Brain pericyte (primary cell): ENCODE results near the gene FYCO1.

Experiments
- DNase-seq: peaks from one replicate; pipeline ENCODE4 v3.0.0-alpha.2; 2012; ENCODE audit warnings: low read depth, low spot score

FYCO1 gene

DNA sequence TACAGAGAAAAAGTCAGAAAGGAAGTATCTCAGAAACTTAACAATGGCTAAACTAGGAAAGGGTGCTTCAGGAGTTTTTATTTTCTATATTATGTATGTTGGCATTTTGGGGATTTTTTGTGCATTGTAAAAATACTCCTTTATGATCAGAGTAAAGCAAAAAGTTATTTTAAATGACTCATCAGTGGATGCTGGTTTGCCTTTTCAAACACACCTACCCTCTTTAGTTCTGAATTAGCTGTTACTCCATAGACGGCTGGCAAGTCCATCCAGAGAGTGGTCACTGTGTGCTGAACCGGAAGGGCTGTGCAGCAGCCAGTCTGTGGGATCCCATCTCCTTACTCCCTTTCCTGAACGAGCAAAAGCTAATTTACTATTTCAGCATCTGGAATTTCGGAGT is 108.3 kb downstream of the FYCO1 start:
- DNase-seq = no peak

DNA sequence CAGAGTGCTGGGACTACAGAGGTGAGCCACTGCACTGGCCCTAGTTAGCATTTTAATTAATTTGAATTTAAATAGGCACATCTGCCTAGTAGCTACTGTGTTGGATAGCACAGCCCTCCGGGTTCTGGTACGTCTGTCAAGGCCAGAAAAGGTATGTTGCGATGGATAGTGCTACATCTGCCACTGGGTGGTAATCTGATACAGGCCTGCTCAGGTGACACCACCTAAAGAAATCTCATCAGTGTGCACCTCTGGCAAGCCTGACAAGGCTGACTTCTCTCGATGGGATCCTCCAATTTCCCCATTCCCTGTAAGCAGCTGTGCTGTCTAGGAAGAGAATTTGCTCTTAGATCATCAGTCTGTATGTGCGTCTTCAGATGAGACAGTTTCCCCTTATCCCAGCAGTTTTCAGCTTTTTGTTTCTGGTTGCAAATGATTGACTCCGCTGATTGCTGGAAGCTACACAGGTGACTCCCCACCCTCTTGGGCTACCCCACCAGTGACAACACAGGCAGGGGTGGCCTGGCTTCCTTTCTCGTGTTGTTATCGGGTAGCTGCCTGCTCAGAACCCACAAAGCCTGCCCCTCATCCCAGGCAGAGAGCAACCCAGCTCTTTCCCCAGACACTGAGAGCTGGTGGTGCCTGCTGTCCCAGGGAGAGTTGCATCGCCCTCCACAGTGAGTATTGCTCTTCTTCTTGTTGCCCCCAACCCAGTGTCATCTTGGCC is 109.5 kb downstream of the FYCO1 start, which contains the start of gene CCR9:
Gene CCR9, plus strand, starts transcription at position 565 of the 727 bp plus-strand sequence. CDS start 8,391 bp downstream, outside the sequence.
- no peak for DNase-seq

DNA sequence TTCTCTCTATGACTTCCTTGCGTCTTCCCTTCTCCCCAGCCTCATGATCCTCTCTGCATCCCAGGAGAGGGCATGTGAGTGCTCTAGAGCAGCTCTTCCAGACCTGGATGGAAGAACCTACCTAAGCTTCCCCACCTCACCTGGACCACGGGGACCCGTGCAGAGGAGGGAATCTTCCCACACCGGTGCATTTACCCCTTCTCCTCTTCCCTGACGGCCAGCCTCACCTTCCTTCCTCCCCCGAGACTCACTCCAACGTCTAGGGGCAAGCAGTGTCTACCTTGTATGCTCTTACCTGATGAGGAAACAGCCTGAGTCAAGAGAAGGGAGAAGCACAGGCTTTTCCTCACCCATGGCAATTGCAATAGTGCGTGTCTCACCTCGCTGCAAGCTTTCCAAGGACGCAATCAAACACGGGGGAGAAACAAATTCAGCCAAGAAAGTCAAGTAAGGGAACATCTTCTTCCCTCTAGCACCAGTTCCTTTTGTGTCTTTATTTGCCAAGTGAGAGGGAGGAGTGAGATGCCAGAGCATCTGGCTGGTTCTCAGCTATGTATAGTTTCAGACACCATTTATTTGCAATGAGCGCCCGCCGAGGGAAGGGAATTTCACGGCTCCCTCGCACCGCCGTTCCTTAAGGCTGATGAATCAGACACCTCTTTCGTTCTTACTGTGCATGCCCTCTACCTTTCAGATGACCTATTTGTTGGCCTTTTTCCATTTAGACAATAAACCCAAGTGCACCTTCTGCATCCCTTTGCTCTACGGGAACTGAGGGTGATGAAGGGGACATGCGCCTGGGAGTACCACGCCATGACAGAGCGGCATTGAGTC is 111.0 kb downstream of the FYCO1 start:
- no peak for DNase-seq

DNA sequence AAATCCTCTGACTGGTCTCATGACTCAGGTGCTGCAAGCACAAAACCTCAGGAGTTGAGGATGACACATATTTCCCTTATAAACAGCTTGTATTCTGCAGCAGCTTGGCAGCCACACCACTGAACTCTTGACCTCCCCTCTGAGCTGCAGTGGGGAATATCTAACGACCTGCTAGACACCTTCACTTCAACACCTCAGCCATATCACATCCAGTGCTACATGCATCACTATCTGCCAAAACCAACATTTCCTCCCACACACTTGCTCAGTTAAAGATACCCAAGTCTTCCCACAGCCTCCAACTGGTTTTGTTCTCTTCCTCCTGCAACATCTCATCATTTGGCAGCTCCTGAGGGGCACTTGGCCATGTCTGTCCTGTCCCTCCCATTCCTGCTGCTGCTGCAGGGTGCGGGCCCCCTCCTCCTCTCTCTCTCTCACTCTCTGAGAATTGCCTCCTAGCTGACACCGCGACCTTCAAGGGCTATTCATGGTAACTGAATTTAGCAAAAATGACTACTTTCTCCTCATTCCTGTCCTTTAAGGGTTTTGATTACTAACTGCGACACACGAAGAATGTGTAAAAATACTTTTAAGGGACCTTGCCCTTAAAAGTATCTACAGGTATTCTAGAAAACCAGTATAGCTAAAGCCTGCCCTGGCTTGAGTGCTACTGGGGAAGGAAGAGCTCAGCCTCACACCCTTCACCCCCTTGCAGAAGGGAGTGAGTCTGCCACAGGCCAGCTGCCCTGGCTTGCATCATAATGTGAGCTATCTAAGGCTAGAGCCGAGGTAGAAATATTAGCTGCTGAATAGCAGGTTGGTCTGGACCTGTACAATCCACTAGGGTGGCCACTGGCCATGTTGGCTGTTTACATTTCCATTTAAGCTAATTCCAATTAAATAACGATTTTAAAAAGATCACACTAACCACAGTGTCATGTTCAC is 114.3 kb downstream of the FYCO1 start:
- no peak for DNase-seq

DNA sequence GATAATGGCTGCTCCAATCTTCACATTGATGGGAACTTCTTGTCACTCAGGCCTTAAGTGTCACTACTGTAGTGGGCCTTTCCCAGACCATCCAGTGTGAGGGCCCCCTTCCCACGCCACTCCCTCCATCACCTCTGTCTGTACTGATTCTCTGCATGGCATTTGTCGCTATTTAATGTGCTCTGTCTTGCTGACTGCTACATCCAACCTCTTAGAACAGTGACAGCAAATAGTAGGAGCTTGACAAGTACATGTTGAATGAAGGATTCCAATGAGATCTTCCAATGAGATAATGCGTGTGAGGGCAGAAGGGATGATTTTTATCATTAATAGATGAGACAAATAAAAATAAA is 114.9 kb downstream of the FYCO1 start:
- DNase-seq = no peak

DNA sequence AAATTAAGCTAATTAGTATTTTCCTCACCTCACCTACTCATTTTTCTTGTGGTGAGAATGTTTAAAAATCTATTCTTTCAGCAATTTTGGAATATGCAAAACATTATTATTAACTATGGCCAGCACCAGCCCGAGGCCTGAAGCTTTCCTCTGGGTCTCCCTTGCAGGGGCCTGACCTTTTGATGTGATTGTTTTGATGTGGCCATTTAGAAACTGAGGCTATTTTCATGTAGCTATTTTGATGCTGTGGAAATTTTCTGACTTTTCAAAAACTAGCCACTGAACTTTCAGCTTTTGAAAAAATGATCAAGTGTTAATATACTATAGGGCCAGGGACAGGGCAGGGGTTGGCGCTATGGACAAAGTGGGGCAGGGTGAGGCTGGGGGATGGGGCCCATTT is 117.5 kb downstream of the FYCO1 start:
- no peak for DNase-seq

DNA sequence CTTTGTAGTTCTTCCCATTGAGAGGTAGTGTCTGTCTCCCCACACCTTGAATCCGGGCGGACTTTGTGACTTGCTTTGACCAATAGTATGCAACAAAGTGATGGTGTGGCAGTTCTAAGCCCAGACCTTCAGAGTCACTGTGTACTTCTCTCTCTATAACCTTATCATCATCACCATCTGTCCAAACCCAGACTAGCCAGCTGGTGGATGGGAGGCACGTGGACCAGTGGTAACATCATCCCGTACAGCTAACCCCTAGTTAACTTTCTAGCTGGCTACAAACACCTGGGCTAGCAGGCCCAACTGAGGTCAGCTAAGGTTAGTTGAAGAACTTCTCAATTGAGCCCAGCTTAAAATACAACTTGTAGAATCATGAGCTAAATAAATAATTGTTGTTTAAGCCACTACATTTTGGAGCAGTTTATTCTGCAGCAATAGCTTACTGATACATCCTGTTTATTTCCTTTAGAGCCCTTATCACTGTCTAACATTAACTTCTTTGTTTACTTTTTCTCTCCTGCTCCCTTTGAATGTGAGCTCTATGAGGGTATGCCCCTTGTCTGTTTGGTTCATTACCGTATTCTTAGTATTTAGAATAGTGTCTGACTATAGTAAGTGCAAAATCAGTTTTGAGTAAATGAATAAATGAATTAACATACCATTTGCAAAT is 120.8 kb downstream of the FYCO1 start:
- no peak for DNase-seq

DNA sequence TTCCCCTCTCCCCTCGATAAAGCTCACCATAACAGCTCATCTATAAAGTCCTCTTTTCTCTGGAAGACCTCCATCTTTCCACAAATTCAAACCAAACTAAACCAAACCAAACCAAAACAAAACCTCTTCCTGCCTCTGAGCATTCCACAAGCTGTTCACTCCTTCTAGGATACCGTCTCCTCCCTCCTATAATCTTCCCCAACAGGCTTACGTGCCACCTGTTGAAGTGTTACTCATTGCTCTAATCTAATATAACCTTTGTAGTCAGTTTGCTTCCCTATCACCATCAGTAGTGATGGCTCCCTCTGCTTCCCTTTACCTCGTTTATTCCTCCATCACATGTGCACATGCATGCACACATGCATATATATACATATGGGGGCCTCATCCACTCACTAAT is 122.0 kb downstream of the FYCO1 start:
- no peak for DNase-seq

DNA sequence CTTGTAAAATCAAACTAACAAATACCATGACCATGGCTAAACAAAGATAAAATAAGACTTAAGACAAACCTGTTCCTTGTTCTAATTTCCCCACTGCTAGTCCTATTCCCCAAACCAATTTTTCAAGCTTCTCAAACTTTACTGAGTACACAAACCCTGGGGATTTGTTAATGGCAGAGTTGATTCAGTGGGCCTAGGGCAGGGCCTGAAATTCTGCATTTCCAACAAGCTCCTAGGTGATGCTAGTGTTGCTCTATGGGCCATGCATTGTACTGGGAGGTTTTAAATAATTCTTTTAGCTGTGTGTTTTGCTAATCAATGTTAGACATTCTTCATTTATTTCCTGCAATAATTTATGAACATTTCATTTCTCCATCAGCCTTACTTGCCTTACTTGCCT is 122.6 kb downstream of the FYCO1 start:
- no peak for DNase-seq

DNA sequence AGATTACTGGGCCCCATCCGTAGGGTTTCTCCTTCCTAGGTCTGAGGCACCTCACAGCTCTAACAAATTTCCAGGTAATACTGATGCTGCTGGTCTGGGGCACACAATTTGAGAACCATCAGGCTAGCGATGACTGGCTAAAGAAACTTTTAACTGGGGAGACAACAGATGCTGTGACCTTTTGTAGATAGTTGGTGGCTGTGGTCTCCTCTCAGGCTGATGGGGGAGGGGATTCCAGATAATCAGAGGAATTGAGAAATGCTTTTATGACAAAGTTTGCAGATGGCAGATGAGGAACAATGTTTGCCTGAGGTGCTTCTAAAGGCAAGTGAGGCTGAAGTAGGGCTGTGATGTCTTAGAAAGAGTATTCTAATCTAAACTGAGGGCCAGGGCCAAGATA is 123.1 kb downstream of the FYCO1 start:
- DNase-seq = no peak

DNA sequence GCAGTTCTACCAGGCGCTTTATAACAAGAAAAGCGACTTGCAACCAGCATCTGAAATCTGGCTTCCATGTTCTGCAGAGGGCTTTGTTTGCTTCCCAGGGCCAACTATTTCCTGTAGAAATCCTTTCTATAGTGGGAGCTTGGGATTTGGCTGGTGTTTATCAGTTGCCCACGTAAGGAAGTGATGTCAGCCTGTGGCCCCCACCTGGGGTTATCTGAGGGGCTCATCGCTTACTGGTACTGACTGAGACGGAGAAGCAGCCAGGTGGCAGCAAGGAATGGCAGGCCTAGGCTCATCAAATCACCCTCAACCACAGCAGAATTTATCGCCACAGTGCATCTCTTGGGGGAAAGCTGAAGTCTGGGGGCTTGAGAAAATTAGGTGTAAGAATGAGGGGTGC is 123.8 kb downstream of the FYCO1 start:
- no peak for DNase-seq

DNA sequence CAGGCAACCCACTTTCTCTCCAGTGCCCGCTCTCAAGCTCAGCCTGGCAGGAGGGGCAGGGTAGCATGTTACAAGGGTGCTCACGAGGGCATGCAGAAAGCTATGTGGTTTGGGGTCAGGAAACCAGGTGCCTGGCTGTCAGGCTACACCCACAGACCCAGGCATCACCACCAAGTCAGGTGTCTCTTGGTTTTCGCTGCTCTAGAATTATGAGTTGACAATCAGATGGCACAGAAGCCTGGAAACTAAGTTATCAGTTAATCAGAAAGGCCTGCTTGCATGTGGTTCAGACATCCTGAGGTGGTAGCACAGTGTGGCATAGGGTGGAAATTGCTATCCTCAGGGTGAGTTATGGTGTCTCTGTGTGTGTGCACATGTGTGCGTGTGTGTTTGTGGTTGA is 125.5 kb downstream of the FYCO1 start:
- DNase-seq = no peak

DNA sequence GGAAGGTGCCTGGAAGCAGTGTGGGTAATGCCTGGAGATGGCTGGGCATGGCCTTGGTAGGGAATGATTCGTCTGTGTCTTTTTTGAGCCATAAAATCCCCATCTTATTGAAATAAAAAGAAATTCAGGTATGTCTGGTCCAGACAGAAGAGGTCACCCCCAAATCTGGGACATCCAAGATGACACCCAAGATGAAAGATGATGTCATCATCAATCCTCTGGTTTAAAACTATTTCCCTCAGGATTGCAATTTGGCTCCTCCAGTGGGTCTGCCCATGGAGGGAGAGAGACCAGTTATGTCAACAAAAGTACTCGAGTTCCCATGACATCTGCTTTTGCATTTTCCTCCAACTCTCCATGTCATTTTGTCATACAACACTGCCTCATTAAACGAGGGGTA is 126.0 kb downstream of the FYCO1 start:
- DNase-seq = no peak

DNA sequence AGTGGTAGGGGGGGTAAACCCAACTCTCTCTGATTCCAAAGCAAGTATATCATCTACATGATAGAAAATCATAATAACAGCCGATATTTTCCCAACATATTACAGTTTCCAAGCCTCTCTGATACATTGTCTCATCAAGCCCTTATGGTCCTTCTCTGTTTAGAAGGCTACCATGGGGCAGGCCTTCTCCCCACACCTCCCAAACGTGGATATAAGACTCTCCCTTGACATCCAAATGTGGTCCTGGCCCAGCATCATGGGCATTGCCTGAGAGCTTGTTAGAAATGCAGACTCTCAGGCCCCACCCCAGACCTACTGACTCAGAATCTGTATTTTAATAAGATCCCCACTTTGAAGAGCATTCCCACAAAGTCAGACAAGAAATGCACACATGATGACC is 127.0 kb downstream of the FYCO1 start:
- DNase-seq = no peak

DNA sequence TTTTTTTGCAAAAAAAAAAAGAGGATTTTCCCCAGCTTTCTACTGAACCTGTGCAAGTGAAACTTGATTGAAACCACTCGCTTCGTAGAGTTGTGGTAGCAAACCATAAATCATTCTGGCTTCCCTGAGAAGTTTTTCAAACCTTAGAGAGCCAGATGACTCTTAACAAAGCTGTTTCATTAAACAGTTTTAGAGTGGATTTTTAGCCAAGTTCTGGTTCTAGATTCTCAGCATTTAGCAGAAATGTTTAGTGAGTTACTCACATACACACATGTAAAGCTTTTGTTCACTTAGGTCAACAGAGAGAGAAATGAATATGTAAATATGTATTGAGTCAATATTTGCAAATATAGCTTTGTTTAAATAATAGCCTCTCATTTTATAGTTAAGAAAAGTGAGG is 127.4 kb downstream of the FYCO1 start:
- DNase-seq = no peak
